Lower leg skin (tissue), 4 donors: Measurements from ENCODE around the gene NTNG1. TPM values are rescaled to one million over a fixed set of nuclear protein-coding genes. Genes with fewer than 3 reads are reported as not detected.

ENCODE experiments used
- DNase-seq, 2 donors: peaks; one replicate each; pipeline ENCODE4 v3.0.0-alpha.2; 2019; ENCODE audit warnings: low spot score in 2 of 2
- H3K4me3 ChIP-seq: fragments of 200-600 bp; sonication (generic); 2 replicates; pipeline ENCODE4 v1.5.1; 2017; ENCODE audit warnings: mild to moderate bottlenecking, low read depth; ENCODE audit not compliant: poor library complexity, severe bottlenecking
- CTCF ChIP-seq, 3 donors: fragments of 450-650 bp; IDR thresholded peaks; one replicate each; pipeline ENCODE4 v1.5.1; 2016; ENCODE audit warnings: antibody characterized with exemption in 3 of 3, mild to moderate bottlenecking in 3 of 3, moderate library complexity in 2 of 3
- POLR2A ChIP-seq, 2 donors: fragments of 450-650 bp; IDR thresholded peaks; one replicate each; pipeline ENCODE4 v1.6.1; 2016 to 2017; ENCODE audit warnings: antibody characterized with exemption in 2 of 2, mild to moderate bottlenecking in 1 of 2, moderate library complexity in 1 of 2
- WGBS, 2 donors: methylation state at CpG; one replicate each; pipeline ENCODE4 v1.1.5; 2018; 5-methylcytosine and 5-hydroxymethylcytosine counted together
- intact Hi-C: fragments of 100-400 bp; cut with DNase I; formaldehyde crosslinking; loops from one replicate; pipeline ENCODE4 v1.15.0; 2023; ENCODE audit warnings: low total_unique reads
- total RNA-seq, 4 donors: library from RNA; depleted of rRNA; stranded (reverse); fragments of >200 nt; gene quantifications; one replicate each; pipeline ENCODE4 v1.1.0, GENCODE V29; 2016

Gene NTNG1
- total RNA-seq, 4 donors from 2014 or later = 2.6 to 8.1 (median 3.4) TPM

- TF ChIP-seq POLR2A (IDR thresholded peaks at IDR 0.05) (no peak), CTCF (IDR thresholded peaks at IDR 0.05) (no peak)
- H3K4me3 ChIP-seq = no peak overlapping the region
- no peak for DNase-seq
- 89 to 91% methylated on average over 5 of the region's 5 CpGs for WGBS, 2 donors
- intact Hi-C loops = no loop called here
These were observed 113.5 kb downstream of the NTNG1 start for GRCh38 chr1:107254306-107254705.

GRCh38 chr1:107255469-107255868 is 114.6 kb downstream of the NTNG1 start:
- H3K4me3 ChIP-seq = no peak overlapping the region
- intact Hi-C loops = no loop called here
- 45% methylated on average over 3 of the region's 3 CpGs for WGBS, 2 donors
- no peak for DNase-seq
- TF ChIP-seq POLR2A (IDR thresholded peaks at IDR 0.05) (no peak), CTCF (IDR thresholded peaks at IDR 0.05) (no peak)

GRCh38 chr1:107262467-107263286 is 121.8 kb downstream of the NTNG1 start:
- DNase-seq = no peak
- 82 to 84% methylated on average over 5 of the region's 5 CpGs for WGBS, 2 donors
- intact Hi-C loops = no loop called here
- no peak overlapping the region for H3K4me3 ChIP-seq
- TF ChIP-seq POLR2A (IDR thresholded peaks at IDR 0.05) = no peak
- TF ChIP-seq CTCF (IDR thresholded peaks at IDR 0.05) = no peak

GRCh38 chr1:107263291-107263915 is 122.6 kb downstream of the NTNG1 start:
- no peak overlapping the region for H3K4me3 ChIP-seq
- intact Hi-C loops = no loop called here
- WGBS, 2 donors = 83 to 88% methylated on average over 1 of the region's 1 CpG
- DNase-seq = no peak
- no peak for TF ChIP-seq CTCF (IDR thresholded peaks at IDR 0.05)
- TF ChIP-seq POLR2A (IDR thresholded peaks at IDR 0.05) = no peak

- DNase-seq = no peak
- WGBS, 2 donors = 65 to 81% methylated on average over 4 of the region's 4 CpGs
These were observed 123.2 kb downstream of the NTNG1 start for GRCh38 chr1:107264007-107264406.

More at GRCh38 chr1:107264007-107264406, 123.2 kb downstream of the NTNG1 start:
- H3K4me3 ChIP-seq = no peak overlapping the region
- intact Hi-C loops = no loop called here
- no peak for TF ChIP-seq CTCF (IDR thresholded peaks at IDR 0.05)
